OCI-LY7 (cell line): Measurements from ENCODE around the gene SLC1A4. TPM values are rescaled to one million over a fixed set of nuclear protein-coding genes. Genes with fewer than 3 reads are reported as not detected.

Experiments
- BruUV-seq: library from RNA; stranded (reverse); fragments of 400-500 nt; replicated peaks from 2 replicates; lab custom pipeline; 2021; lab: Mats Ljungman, UMichigan
- CTCF ChIA-PET: fragments of 300-600 bp; sonication (Branson Sonifier 250); formaldehyde crosslinking; loops from one replicate; lab custom pipeline; 2022; ENCODE audit warnings: antibody characterized with exemption; ENCODE audit not compliant: unreplicated experiment; lab: Charles Lee
- POLR2A ChIA-PET: fragments of 300-600 bp; sonication (Branson Sonifier 250); formaldehyde crosslinking; loops from one replicate; lab custom pipeline; 2022; ENCODE audit warnings: antibody characterized with exemption; lab: Charles Lee
- DNase-seq: peaks from one replicate; pipeline ENCODE4 v3.0.0-alpha.2; 2015; ENCODE audit warnings: low spot score
- H2AFZ ChIP-seq: fragments of 200-600 bp; sonication (generic), shearing (Covaris generic); 2 replicates; pipeline ENCODE4 v1.6.1; 2014; ENCODE audit warnings: mild to moderate bottlenecking, antibody characterized with exemption, low read length, moderate library complexity
- H3K27ac ChIP-seq: fragments of 200-600 bp; sonication (generic); 2 replicates; pipeline ENCODE4 v1.5.1; 2014; ENCODE audit warnings: mixed run types, low read depth, mild to moderate bottlenecking, moderate library complexity, low read length, inconsistent platforms; ENCODE audit not compliant: poor library complexity, severe bottlenecking
- H3K36me3 ChIP-seq: fragments of 200-600 bp; sonication (generic); 2 replicates; pipeline ENCODE4 v1.6.1; 2014; ENCODE audit warnings: mild to moderate bottlenecking, antibody characterized with exemption, low read length, moderate library complexity, mixed read lengths; ENCODE audit not compliant: insufficient read depth
- H3K4me1 ChIP-seq: fragments of 200-600 bp; sonication (generic); 2 replicates; pipeline ENCODE4 v1.5.1; 2014; ENCODE audit warnings: mild to moderate bottlenecking, low read length; ENCODE audit not compliant: insufficient read depth, poor library complexity, severe bottlenecking
- H3K4me2 ChIP-seq: fragments of 200-600 bp; sonication (generic); 2 replicates; pipeline ENCODE4 v1.6.1; 2014; ENCODE audit warnings: mild to moderate bottlenecking, low read length
- H3K4me3 ChIP-seq: fragments of 200-600 bp; sonication (generic); 2 replicates; pipeline ENCODE4 v1.5.1; 2014; ENCODE audit warnings: mild to moderate bottlenecking, low read depth, low read length; ENCODE audit not compliant: poor library complexity, severe bottlenecking
- H3K79me2 ChIP-seq: fragments of 200-600 bp; sonication (generic); 2 replicates; pipeline ENCODE4 v1.6.1; 2016; ENCODE audit warnings: low read depth, mild to moderate bottlenecking, low read length, moderate library complexity, mixed read lengths; ENCODE audit not compliant: insufficient read depth
- H3K9me2 ChIP-seq: fragments of 200-600 bp; sonication (generic); 2 replicates; pipeline ENCODE4 v1.6.1; 2016; ENCODE audit warnings: mild to moderate bottlenecking, low read length, mixed read lengths; ENCODE audit not compliant: insufficient read depth
- H3K9me3 ChIP-seq: fragments of 200-600 bp; sonication (generic); 2 replicates; pipeline ENCODE4 v1.6.1; 2014; ENCODE audit warnings: mild to moderate bottlenecking, mixed run types, low read length, mixed read lengths
- H4K20me1 ChIP-seq: fragments of 200-600 bp; sonication (generic); 2 replicates; pipeline ENCODE4 v1.6.1; 2014; ENCODE audit warnings: mild to moderate bottlenecking, antibody characterized with exemption, low read length, moderate library complexity, mixed read lengths; ENCODE audit not compliant: insufficient read depth
- CTCF ChIP-seq: fragments of 200-600 bp; sonication (generic); conservative IDR thresholded peaks from 2 replicates; pipeline ENCODE4 v1.5.1; 2014; ENCODE audit warnings: mild to moderate bottlenecking, antibody characterized with exemption, low read length, moderate library complexity, mixed read lengths
- EZH2phosphoT487 ChIP-seq: fragments of 200-600 bp; sonication (generic); IDR thresholded peaks from 2 replicates; pipeline ENCODE4 v1.6.1; 2018; ENCODE audit warnings: low read depth, borderline replicate concordance, mild to moderate bottlenecking, mixed run types, antibody characterized with exemption, low read length, moderate library complexity, mixed read lengths
- intact Hi-C: fragments of 100-400 bp; cut with micrococcal nuclease; formaldehyde crosslinking; loops from one replicate; pipeline ENCODE4 v1.10.0; 2022; ENCODE audit not compliant: unreplicated experiment
- total RNA-seq, 2 experiments: library from RNA; depleted of rRNA in 1 of 2; stranded (reverse); fragments of >200 nt in 1 of 2; shearing (Covaris generic) in 1 of 2; gene quantifications; 2 replicates each; pipeline ENCODE4 v1.2.3, GENCODE V29; 2014 to 2022

SLC1A4 gene
- total RNA-seq, 2 experiments from 2014 or later: 17.2 to 31.1 TPM

- H3K4me2 ChIP-seq: no peak overlapping the region
- H3K36me3 ChIP-seq: no peaks in the 10 kb centered on the region
- ChIA-PET CTCF (no interaction called here), POLR2A (interaction anchor here (0.6 to 1.9 kb wide), 2 partner anchors 26 to 76 kb away, joined by 3 to 10 read pairs; partner anchors contain the start of gene CEP68)
- TF ChIP-seq EZH2phosphoT487 (no peak), CTCF (no peak)
- no peak overlapping the region for H2AFZ ChIP-seq
- no peak overlapping the region for H3K4me3 ChIP-seq
- no peaks in the 10 kb centered on the region for H3K9me3 ChIP-seq
- H4K20me1 ChIP-seq: no peaks in the 10 kb centered on the region
- H3K27ac ChIP-seq: no peak overlapping the region
- H3K79me2 ChIP-seq: no peaks in the 10 kb centered on the region
- peaks cover 6% of the 10 kb centered on the region for H3K4me1 ChIP-seq
- no peaks in the 10 kb centered on the region for H3K9me2 ChIP-seq
- no TSS peak for BruUV-seq
- DNase-seq: no peak
- intact Hi-C loops: no loop called here
Observed at GRCh38 chr2:64980183-64980582, 9.0 kb upstream of the SLC1A4 start.

- intact Hi-C loops: no loop called here
- Histone ChIP-seq H3K36me3 (no peaks in the 10 kb centered on the region), H3K4me3 (no peak overlapping the region), H2AFZ (no peak overlapping the region), H3K79me2 (no peaks in the 10 kb centered on the region), H3K4me2 (no peak overlapping the region), H4K20me1 (0 out of 2 replicates have a peak, but pooled peaks cover 3% of the 10 kb centered on the region), H3K9me3 (no peaks in the 10 kb centered on the region), H3K27ac (no peak overlapping the region), H3K4me1 (peaks cover 6% of the 10 kb centered on the region), H3K9me2 (no peaks in the 10 kb centered on the region)
- BruUV-seq: no TSS peak
- no peak for TF ChIP-seq CTCF
- TF ChIP-seq EZH2phosphoT487: no peak
- CTCF ChIA-PET: no interaction called here
- no peak for DNase-seq
- POLR2A ChIA-PET: interaction anchor here (0.8 kb wide), 1 partner anchor 36 kb away, joined by 3 read pairs; no protein-coding TSS in a partner anchor
Observed at GRCh38 chr2:64982311-64982857, 6.8 kb upstream of the SLC1A4 start.

GRCh38 chr2:64982932-64983331 is 6.3 kb upstream of the SLC1A4 start:
- Histone ChIP-seq H3K4me2 (no peak overlapping the region), H3K4me3 (no peak overlapping the region), H3K4me1 (peaks cover 10% of the 10 kb centered on the region), H2AFZ (no peak overlapping the region), H3K9me2 (no peaks in the 10 kb centered on the region), H4K20me1 (0 out of 2 replicates have a peak, but pooled peaks cover 3% of the 10 kb centered on the region), H3K36me3 (no peaks in the 10 kb centered on the region), H3K27ac (no peak overlapping the region), H3K79me2 (no peaks in the 10 kb centered on the region), H3K9me3 (no peaks in the 10 kb centered on the region)
- CTCF ChIA-PET: no interaction called here
- no peak for DNase-seq
- POLR2A ChIA-PET: interaction anchor here (0.8 kb wide), 1 partner anchor 36 kb away, joined by 3 read pairs; no protein-coding TSS in a partner anchor
- intact Hi-C loops: no loop called here
- TF ChIP-seq CTCF (no peak), EZH2phosphoT487 (no peak)
- no TSS peak for BruUV-seq
